ENCODE measurements around the gene RGS12.

Gene RGS12

DNA sequence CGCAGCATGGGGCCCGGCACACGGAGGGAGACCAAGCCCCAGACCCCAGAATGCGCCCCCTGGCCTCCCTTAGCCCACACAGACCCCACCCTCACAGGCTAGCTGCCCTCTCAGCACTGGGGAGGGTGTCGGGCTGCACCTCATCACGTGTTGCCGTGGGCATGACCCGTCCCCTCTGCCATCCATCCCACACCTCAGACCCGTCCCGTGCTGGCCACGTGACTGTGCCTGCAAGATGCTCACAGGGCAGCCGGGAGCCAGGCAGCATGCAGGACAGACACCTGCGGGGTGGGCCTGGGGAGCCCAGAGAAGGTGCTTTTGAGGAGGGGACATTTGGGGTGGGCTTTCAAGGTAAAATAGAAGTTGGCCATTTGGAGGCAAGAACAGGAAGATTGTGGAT lies 39.0 kb upstream of the RGS12 start:
- no peak for DNase-seq

DNA sequence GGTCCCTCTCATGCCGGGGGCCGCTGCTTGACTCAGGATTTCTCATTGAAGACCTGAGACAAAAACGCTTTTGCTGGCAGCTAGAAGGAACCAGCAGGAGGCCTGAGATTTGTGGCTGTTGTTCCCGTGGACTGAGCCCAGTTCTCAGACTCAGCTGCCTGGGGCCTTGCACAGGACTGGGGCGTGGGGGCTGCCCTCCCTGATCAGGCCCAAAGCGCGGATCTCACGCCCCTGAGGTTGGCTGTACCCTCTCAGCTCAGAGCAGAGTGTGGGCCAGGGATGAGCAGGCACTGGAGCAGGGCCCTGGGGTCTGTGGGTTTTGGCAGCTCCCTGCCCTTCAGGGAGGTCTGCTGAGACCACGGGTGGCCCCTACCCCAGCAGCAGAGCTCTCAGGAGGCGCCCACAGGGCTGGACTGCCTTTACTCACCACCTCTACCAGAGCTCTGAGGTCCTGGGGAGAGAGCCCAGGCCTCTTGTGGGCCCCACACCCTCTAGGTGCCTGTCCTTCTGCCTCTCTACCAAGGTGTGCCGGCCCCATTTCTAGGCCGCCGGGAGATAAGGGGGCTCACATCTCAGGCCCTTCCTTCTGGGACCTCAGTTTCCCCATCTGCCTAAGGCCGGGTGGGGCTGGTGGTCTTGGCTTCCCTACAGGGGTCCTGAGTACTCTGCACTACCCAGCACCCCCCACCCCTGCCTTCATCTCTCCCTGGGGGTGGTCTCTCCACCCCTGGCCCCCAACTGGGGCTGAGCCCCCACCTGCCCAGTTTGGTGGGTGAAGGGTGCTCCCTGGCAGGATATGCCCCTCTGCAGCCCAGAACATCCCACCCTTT lies 38.3 kb upstream of the RGS12 start:
- no peak for DNase-seq

DNA sequence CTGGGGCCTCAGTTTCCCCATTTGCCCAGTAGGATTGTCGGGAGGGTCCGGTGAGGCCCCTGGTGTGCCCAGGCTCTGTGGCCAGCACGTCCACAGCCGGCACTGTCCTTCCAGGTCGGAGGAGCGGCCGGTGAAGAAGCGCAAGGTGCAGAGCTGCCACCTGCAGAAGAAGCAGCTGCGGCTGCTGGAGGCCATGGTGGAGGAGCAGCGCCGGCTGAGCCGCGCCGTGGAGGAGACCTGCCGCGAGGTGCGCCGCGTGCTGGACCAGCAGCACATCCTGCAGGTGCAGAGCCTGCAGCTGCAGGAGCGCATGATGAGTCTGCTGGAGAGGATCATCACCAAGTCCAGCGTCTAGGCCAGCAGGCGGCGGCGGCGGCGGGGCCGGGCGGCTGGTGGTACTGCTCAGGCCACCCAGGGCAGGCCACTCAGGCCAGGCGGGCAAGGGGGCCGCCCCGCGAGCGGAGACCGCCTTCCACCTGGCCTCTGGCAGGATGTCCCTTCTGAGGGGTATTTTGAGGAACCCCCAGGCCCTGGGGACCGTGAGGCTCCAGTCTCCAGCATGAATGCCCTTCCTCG lies 37.1 kb upstream of the RGS12 start:
- no peak for DNase-seq

DNA sequence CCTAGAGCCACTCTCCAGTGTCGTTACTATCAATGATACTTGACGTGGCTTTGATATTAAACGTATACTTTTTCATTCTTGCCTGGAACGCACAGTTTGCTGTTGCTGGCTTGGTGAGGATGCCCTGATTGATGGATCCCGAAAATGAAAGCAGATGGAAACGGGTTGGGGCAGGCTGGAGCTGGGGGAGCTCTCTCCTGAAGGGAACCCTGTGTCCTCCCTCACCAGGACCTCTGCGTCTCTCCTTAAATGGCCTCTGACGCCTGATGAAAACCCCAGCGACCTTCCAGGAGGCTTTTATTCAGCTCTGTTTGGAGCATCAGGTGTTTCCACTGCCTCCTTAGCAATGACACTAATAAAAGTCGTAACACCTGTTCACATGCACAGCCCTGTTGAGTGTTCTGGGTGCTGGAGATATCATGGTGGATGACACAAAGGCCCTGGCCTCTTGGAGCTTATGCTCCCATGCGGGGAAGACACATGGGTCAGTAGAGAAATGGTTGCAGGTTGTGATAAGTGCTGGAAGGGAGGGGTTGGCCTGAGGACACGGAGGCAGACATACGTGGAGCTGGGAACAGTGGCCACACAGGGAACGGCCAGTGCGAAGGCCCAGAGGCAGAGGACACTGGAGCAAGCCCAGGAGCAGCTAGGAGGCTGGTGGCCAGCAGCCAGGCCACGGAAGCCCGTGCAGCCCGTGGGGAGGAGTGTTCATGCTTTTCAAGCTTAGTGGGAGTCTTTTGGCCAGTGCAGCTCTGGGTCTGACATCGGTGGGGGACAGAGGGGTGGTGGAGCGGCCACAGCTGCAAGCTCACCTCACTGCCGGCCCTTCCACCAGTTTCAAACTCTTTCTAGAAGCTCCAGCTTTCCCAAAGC lies 36.4 kb upstream of the RGS12 start:
- DNase-seq = no peak

DNA sequence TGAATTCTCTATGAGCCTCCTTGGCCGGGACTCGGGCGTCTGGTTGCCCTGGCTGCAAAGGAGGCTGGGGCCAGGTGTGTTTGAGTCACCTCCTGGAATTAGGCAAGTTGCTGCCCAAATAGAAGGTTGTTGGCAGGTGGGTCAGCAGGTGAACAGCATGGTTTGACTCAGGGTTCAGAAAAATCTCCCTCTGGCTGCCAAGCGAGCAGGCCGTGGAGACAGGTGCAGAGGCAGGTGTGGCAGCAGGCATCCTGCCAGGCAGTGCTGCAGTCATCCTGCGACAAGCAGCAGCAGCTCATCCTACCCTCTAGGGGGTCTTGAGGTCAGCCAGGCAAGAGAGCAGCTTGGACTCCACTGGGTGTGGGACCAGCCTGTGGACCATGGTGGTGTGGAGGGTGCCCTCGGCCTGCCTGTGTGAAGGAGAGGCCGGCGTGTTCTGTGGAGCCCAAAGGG lies 35.7 kb upstream of the RGS12 start:
- no peak for DNase-seq

DNA sequence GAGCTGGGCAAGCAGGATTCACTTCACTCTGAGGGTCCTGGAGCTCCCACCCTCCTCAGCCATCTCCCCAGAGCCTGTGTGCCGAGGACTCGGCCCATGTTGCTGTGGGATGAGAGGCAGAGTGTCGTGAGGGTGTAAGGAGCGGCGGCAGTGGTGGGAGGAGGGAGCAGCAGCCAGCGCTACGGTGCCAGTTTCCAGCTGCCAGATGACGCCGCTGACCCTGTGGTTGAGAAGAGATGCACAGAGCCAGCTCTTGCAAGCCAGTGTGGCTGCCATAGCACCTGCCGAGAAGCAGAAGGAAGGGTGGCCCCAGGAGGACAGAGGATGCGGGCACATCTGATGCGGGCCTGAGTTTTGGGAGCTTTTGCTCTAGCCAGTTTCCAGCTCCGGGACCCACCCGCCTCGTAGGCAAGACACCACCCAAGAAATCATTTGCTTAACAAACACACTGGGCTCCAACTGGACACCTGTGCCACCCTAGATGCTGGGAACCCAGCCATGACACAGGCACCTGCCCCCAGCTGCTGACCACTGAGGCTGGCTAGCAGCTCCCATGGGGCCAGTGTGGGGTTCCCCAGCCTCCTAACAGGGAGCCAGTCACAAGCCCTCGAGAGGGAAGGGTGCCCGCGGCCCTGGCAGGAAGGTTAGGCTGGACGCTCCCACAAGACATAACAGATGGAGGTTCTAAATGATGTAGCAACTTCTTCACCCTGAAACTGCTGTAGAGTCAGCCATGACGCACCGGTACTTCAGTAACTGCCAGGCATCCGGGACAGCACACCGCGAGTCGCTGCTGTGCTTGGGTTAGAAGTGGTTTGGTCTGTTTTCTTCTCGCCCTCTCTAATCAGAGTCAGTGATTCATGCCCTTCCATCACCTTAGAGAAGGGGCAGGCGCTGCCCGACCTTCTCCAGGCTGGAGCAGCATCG lies 35.0 kb upstream of the RGS12 start:
- no peak for DNase-seq

DNA sequence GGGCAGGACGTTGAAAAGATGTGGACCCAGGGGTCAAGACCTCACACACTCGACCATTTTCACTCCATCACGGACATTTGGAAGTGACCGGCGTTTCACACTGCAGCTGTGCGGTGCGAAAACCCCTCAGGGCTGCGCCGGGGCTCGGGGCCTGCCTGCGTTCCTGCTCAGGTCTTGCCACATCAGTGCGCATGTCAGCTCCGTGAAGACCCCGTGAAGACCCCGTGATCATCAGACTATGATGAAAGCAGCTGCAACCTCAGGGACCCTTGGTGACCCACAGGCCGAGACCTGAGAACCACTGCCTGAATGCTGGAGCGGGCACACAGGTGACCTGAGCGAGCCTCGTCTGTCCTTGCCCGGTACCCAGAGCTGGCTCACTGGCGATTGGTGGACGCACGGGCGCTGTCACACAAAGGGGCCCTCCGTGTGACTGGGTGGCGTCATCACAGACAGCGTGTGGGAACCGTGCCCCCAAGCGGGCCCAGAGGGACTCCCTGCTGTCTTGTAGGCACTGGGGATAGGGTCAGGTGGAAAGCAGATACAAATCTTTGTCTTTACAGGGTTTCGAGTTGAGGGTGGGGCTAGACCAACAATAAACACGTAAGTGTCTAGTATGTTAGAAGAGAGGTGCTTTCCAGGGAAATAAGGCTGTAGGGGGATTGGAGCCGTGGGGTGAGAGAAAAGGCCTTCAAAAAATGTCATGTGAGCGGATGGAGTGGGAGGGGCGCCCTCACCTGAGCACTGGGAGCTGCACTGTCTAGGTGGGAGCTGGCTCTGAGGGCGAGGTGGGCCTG lies 31.2 kb upstream of the RGS12 start:
- DNase-seq = no peak

DNA sequence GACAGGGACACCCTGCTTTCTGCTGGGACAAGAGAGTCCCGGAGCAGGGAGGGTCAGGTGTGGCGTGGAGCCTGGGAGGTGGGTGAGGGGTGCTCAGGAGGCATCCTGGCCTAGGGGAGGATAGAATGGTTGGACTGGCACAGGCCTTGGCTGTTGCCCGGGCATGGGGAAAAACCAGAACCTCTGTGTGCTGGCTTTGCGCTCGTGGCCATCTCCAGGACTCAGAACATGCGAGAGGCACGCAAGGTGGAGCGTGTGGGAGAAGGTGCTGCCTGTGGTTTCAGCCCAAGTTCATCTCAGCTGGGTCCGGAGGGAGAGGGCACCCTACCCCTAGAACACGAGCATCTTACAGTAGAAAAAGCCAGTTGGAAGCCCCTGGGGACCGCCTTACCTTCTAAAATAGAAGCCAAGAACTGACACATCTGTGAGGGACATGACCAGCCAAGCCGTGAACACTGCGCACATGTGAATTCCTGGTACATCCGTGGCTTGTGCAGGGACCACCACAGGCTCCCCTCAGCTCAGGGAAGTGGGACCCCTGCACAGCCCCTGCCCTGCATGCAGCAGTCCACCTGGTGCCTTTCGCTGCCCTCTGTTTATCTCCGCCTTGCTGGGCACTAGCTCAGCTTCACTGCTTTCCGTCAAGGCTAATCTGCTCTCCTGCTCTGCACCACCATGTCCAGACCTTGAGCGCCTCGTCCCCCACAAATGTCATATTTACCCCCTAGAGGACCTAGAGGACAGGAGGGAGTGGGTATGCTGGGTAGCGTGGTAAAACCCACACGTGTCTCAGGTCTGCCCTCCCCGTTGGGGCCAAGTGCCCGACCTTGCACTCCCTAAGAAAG lies 30.4 kb upstream of the RGS12 start:
- no peak for DNase-seq

DNA sequence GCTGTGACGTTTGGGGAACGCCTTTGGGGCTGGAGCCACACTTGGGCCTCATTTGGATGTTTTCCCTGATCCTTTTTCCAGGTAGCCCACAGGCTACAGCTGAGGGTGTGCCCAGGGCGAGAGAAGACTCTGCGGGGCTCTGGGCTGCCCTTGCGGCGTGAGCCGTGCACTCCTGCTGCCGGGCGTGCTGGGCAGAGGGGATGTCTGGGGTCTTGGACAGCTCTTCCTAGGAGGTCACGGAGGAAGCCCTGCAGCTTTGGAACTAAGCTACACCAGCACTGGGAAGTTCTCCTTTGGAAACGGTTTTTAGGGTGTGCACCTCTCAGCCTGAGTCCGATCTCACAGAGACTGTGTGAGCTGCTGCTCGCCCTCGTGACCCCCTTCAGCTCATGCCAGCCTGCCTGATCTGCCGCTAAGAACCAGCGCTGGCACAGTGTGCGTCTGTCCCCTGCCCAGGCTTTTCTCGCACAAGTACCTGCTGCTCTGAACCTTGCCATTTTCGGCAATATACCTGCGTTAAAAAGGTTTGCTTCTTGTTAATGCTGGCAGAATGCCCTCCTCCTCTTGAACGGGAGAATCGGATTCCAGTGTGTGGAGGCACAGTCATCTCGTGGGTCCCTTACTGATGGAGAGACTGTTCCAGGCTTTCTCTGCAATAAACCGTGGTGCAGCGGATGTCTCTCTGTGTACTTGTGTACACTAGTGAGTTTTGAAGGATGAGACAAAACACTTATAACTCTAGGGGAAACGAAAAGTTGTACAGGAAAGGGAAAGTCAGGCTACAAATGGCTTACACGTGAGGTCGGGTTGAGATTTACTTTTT lies 29.6 kb upstream of the RGS12 start:
- DNase-seq = no peak

DNA sequence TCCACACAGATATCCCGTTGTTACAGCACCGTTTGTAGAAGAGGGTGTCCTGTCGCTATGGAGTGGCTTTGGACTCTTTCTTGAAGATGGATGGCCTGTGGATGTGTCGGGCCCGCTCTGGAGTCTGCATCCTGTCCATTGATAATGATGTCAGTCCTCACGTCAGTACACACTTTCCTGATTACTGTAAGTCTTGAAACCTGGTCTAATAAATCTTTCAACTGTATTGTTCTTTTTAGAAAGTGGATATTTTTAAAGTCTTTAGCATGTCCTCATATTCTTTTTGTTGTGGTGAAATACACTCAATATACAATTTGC lies 29.0 kb upstream of the RGS12 start:
- DNase-seq = no peak

DNA sequence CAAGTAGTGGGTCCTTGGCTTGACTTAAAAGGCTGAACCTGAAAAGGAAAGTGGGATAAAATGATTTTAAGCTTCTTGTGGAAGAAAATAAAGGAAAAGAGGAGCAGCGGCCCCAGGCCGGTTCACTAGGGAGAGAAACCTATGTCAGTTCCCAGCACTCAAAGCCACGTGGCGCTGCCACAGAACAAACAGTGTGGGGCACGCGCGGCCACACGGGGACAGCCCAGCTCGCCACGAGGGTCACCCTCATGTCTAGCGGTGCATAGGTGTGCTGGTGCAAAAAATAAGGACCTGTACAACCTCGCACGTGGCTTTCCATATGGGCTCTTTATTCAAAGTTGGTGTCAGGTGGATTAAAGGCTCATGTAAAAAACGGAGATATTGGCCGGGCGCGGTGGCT lies 26.7 kb upstream of the RGS12 start:
- DNase-seq = no peak

DNA sequence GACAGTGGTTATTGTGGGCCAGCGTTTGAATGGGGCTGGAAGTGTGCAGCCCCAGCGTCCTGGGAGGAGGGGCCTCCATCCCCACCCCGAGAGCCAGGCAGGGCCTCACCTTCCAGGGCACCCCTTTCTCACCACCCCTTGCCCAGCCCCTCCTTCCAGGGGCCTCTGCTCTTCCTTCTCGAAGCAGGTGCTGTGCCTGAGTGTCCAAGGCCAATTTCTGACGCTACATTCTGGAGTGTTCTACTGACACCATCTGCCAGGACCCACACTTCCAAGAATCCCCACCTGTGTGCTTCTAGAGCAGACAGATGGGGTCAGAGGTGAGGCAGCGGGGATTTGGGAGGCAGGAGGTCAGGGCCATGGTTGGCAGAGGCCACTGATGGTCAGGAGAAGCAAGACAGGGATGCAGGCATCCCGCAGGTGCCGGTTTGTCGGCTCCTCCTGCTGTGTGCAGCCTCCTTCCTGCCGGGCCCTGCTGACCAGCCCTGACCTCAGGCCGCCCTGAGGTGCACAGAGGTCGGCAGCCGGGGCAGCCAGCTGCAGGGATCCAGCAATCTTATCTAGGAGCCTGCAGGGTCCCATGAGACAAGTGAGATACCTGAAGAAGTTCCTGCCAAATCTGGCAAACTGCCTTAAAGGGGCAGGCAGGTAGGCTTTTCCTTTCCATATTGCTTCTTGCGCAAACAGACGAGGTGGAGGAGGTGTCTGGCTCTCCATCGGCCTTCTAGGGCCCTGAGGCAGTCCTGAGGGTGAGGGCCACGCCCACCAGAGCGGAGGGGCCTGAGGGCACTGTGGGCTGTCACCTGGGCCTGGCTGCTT lies 25.0 kb upstream of the RGS12 start:
- DNase-seq = no peak

DNA sequence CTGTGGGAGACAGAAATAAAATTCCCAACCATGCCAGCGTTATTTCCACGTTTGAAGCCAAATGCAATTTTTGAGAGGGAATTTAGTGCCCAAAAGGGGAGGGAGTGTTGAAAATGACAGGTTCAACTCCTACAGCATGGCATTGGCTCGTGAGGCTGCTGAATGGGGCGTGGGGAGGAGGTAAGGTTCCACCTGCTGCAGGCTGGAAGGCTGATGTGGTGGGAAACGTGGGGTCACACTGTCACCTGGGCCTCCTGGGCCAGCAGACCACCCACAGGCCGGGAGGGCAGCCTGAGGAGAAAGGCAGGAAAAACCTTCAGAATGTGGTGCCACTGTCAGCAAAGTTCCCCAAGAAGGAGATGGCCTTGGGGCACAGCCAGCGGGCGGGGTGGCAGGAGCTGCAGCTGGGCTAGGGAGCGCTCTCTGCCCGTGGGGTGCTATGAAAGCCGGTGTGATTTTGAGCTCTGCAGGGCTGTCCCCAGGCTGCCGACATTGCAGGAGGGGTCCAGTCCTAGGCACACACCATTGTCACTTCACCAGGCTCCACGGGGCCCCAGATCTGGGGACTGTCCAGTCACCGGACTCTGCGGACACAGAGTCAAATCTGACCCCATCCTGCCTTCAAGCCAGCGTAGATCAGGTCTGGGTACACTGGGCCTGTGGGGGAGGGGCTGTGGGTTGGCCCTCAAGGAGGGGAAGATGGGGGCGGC lies 24.3 kb upstream of the RGS12 start:
- DNase-seq = no peak

DNA sequence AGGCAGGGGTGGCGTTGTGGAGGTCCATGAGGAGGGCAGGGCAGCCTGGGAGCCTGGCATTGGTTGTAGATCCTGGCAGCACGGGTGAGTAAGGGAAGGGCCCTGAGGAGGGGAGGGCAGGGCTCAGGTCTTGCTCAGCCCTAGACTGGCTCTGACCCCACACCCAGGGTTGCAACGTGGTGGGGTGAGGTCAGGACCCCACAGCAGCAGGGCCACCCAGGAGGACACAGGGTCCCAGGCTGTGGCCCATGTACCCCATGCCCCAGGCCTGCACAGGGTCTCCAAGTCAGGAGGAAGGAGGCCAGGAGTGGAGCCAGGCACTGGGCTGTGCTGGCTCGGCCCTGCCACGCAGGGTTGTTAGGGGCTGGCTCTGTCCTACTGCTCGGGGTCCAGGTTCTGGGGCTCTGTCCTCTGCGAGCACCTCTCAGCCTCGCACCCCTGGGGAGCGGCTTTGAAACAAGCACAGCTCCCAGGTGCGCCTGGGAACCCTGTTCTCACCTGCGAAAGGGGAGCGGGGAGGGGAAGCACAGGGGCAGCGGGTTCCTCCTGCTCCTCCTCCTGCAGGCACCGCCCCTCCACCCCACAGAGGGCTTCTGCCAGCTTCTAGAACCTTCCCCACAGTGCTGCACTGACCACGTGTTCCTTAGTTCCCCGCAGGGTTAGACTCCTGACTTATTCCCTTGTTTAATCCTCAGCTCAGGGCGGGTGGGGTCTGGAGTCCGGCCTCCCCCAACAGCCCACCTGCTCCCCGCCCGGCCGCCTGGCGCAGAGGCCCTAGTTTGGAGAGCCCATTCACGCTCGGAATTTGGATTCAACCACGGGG lies 23.5 kb upstream of the RGS12 start:
- no peak for DNase-seq

DNA sequence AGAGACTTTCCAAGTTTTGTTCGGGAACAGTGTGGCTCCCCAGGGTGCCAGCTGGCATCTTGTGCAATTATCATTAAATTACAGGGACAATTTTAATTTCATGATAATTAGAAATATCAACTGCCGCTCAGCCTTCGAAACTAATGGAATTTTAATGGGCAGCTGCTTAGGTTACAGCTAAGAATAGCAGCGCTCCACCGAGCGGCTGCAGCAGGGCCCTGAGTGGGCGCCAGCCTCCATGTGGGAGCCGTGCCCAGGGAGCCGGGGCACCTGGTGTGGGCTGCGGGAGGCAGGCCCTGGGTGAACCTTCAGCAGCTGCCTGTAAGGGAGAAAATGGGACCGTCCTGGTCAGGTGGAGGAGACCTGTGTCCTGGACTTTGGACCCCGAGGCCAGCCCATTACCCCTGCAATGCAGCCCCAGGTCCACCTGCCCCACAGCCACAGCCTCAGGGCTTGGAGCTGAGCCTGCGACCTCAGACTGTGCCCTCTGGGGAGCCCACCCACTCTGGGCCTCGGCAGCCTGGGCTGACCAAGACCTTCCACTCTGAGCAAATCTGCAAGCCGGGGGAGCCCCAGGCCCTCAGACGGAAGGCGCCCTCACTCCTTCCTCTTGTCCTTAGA lies 22.7 kb upstream of the RGS12 start:
- DNase-seq = no peak

DNA sequence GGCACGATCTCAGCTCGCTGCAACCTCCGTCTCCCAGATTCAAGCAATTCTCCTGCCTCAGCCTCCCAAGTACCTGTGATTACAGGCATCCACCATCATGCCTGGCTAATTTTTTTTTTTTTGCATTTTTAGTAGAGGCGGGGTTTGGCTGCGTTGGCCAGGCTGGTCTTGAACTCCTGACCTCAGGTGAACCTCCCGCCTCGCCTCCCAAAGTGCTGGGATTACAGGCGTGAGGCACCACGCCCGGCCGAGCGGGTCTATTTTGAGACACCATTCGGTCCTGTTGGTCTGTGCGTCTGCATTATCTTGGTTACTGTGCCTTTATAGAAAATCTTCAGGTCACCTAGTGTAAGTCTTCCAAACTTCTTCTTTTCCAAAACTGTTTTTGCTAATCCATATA lies 21.7 kb upstream of the RGS12 start:
- DNase-seq = no peak

DNA sequence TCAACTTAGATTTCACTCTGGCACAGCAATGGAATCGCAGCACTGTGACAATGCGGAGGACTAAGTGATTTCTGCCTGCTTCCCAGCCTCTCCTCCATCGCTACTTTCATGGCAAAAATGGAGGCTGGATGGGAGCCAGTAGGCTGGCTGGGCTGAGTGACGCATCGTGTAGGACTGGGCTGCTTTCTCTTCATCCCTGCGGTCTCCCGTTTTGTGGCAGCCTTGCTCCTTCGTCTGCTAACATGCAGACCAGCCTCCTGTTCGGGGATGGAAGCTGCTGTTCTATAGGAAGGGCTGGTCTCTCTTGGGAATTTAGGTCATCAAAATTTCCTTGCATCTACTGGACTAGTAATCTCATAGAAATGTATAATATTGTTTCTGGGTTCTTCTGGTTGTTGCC lies 15.8 kb upstream of the RGS12 start:
- no peak for DNase-seq

Data from CD4-positive, alpha-beta T cell treated with Interleukin-6 for 4 hours (primary cell).